NCI-H1930 (cell line): ENCODE measurements around the gene MYO18B.

Source experiments
- DNase-seq, 2 experiments: peaks; one replicate each; lab custom pipeline; 2025; lab: John Stamatoyannopoulos, UW

Gene MYO18B

DNA sequence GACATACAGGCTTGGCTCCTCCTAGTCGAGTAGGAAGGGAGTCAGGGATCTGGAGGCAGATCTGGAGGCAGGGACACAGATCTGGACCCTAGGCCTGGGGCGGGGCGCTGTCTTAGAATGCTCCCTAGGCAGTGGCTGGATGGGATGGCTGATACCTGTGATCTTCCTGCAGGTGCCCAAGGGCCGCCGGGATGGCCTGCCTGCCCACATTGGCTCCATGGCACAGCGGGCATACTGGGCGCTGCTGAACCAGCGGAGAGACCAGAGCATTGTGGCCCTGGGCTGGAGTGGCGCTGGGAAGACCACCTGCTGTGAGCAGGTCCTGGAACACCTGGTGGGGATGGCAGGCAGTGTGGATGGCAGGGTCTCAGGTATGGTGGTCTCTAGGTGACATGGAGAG, 35.4 kb downstream of the MYO18B start:
- DNase-seq: no peak

DNA sequence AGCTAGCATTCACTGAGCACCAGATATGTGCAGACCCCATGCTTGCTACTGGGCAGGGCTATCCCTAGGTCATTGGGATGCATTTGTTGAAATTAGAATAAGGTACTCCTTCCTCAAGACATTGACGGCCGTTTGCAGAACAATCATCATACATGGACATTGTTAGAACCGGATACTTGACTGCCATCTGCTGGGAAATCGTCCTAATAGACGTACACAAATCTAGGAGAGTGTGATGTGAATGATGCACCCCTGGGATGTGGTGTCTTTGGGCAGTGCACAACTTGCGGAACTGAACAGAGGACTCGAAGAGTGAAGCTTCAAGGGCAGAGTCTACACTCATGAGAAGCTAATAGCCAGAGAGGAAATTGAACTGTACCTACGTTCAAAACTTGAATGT, 35.9 kb downstream of the MYO18B start:
- DNase-seq: peak; percentile 13 to 26

DNA sequence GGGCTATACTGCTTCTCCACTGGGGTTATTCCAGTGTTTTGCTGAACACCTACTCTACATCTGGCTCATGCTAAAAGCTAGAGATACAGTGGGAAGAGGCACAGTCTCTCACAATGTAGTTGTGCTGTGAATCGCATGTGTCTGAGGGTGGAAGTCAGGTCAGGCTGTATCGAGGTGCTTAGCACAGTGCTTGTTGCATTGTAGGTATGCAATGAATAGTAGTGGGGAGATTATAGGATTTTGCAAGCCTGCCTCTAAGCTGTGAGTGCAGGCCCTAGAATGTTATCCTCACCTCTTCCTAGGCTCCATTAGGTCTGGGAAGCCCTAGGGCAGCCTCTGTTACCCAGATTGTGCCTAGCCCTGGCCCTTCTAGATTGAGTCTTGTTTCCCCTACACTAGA, 37.4 kb downstream of the MYO18B start:
- DNase-seq: no peak

DNA sequence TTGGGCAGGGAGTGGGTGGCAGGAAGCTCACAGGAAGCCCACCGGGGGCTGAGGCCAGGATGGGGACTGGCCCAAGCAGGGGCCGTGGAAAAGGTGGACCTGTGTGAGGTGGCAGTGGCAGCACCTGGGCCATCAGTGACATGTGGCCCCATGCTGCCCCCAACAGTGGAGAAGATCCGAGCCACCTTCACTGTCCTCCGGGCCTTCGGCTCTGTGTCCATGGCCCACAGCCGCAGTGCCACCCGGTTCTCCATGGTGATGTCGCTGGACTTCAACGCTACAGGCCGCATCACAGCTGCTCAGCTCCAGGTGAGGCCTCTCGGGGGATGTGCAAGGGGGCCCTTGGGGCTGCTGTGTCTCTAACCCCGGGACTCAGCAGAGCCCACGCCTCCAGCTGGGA, 37.9 kb downstream of the MYO18B start:
- no peak for DNase-seq

DNA sequence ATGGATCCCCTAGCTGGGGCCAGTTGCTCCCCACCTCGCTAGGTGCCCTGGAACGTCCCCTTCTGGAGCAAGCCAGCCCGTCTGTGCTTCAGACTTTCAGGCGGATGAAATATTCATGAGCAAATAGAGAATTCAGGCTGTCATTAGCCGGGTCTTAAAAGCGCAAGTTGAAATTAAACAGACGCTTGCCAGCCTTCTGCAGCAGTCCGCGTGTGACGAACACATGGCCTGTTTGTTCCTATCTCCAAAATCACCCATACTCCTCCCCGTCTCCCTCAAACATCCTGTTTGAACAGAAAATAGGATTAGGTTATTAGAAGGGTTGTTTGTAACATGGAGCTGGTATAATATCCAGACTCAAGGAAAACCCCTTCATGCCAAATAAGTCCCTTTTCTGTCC, 38.7 kb downstream of the MYO18B start:
- DNase-seq: no peak

DNA sequence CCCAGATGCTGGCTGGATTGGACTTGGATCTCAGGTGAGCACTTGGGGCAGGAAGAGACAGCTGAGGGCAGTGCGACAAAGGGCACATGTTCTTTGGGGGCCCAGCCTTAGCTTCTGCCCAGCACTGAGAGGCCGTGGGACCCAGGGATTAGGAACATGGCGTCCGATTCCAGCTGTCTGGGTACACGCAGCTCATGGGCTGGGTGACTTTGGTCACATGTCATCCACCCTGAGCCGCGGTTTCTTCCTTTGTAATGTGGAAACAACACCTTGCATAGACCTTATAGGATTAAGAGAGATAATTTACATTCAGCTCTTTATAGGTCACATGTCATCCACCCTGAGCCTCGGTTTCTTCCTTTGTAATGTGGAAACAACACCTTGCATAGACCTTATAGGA, 39.8 kb downstream of the MYO18B start:
- no peak for DNase-seq

DNA sequence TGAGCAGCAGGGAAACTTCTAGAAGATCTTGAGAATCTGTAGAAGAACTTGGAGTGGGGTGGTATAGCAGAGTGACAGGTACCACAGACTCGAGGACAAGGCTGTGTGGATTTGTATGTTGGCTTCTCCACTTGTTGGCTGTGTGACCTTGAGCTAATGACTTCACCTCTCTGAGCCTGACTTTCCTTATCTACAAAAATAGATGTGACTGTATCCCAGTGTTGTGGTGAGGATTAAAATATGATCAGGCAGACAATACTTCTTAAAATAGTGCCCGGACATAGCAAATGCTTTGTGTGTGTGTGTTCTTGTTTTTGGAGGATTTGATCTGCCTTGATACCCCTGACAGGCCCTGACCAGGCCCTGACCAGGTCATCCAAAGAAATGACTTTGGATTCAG, 40.8 kb downstream of the MYO18B start:
- no peak for DNase-seq

DNA sequence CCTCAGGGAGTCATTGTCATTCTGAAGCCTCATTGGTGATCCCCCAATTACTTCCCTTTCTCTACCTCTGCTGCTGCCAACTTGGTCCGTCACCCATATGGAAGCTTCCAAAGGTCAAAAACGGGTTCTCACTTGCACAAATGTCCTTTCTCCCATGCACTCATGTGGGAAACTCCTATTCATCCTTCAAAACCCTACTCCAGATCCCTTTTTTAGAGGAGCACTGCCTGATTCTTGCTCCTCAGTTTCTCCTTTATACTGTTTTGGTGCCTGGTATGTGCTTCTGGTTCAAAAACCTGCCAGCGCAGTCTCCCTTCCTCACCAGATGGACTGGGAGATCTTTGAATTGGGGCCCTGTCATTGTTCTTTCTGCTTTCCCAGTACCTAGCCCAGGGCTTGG, 41.9 kb downstream of the MYO18B start:
- DNase-seq: no peak

DNA sequence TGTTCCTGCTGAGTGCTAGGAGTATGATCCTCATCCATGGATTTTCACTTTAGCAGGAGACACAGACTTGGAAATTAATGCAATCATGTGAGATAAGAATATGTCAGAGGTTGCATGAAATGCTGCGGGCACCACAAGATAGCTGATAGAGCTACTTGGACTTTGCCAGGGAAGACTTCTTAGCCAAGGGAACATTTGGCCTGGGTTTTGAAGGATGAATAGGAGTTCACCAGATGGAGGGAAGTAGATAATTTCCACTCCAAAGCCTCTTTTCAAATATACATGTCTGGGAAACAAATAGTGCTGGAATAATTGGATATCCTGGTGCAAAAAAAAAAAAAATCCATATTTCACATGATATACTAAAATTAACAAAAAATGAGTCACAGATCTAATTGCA, 44.2 kb downstream of the MYO18B start:
- no peak for DNase-seq

DNA sequence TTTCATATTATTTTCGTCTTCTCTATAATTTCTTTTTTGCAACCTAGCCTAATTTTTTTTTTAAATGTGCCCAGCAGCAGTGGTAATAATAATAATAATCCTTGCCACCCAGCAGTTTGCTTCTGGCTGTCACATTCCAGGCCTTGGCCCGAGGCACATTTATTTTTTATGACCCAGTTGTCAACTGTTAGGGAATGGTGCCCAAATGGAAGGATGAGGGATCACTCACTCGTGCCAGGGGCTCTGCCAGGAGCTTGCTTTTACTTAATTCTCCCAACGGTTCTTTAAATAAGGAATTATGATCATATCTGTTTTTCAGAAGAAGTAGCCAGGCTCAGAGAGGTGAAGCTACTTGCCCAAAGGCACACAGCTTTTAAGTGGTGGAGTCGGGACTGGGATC, 49.6 kb downstream of the MYO18B start:
- no peak for DNase-seq

DNA sequence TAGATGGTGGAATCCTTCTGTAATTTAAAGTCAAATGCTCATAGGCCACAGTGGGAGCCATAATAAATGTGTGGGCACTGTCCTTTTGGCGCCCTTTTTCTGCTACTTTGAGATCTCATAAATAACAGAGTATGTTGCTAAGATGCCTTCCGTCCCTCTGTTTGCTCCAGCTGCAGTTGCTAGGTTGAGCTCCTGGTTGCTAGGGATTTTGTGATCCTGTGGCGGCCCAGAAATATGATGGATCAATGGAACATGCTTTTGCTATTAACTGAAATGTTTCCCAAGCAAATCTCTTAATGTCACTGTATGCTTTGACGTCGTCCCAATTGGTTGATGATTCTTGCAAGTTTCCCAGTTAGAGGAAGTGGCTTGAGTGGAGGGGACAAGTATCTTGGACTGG, 53.5 kb downstream of the MYO18B start:
- no peak for DNase-seq

DNA sequence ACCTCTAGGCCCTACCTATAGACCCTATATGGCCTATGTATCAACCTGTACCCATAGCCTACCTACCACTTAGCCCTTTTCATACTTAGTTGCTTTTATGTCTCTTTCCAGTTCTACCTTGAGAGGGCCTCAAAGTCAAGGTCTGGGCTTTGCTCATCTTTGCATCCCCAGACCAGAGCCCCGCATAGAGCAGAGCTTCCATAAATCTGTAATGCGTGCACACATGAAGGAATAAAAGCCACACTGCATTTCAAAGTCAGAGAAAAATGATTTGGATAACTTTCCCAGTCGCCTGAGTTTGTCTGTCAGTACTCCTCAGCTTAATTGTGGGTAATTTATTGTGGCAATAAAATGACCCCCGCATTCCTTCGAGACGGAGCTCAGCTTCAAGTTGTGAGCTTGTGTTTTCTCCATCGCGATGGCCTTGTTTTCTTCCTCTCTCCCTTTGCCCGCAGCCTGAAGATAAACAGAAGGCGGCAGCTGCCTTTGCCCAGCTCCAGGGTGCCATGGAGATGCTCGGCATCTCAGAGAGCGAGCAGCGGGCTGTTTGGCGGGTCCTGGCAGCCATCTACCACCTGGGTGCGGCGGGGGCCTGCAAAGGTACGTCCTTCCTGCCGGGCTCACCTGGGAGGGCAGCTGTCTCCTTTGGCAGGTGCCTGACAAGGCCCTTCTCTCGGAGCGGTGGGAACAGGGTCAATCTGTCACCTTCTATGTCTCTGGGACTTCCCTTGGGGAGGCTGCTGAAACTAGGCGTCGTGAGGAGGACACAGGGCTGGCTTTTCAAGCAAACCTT, 55.7 kb downstream of the MYO18B start:
- DNase-seq: no peak

DNA sequence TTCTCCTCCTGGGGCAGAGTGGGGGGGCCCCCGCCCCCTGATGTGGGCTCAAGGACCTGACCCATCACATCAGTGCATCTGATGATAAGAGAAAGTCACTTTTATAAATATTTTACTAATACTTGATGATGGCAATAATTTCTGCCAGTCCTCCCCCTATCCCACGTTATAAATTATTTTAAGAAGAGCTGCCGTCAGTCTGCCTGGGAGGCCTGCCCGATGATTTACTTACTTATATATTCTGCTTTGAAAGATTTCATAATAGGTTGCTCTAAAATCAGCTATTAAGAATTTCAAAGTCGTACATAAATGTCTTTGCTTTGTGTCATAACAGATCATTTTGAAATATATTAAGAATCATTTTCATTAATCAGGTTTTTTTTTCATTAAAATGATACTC, 58.8 kb downstream of the MYO18B start:
- no peak for DNase-seq

DNA sequence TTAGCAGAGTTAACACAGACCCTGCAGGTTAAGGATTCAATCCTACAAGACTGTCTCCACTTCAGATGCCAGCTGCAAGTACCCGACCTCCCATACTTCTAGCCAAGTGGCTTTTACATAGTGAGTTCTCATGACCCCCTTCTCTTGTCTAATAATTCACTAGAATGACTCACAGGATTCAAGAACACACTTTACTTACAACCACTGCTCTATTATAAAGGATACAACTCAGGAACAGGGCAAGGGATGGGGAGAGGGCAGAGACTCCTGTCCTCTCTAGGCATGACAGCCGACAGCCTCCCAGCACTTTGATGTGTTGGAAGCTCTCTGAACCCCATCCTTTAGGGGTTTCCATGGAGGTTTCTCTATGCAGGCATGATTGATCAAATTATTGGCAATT, 60.0 kb downstream of the MYO18B start:
- DNase-seq: no peak

DNA sequence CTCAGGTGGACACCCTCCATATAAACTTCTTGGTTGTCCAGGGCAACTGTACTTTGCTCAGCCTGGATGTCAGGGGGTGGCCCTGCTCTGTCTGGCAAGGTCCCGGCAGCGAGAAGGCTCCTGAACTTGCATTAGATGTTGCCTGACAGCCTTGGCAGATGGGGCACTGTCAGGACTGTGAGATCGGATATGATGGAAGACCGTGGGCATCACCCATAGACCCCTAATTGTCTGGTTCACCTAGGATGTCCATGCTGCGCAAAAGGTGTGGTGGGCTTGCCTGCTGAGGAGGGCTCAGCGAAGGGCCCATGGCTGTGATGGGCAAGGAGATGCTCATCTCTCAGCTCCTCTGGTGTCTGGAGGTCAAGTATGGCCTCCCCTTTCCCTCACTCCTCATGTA, 62.7 kb downstream of the MYO18B start:
- no peak for DNase-seq

DNA sequence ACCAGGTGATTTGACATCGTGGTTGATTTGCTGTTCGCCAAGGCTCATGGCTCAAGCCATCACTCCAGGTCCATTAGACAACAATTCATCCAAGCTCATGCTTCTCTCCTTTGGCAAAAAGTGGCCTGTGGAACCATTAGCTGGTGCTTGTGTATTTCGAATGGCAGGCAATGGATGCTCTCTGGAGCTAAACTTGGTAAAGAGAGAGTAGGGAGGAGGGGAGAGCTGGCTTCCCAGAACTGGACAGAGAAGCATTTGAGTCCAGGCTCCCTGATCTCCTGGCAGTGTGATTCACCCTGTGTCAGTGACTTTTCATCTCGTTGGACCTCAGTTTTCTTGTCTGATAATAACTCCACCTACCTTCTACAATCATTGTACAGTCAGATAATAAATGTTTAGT, 64.6 kb downstream of the MYO18B start:
- no peak for DNase-seq

DNA sequence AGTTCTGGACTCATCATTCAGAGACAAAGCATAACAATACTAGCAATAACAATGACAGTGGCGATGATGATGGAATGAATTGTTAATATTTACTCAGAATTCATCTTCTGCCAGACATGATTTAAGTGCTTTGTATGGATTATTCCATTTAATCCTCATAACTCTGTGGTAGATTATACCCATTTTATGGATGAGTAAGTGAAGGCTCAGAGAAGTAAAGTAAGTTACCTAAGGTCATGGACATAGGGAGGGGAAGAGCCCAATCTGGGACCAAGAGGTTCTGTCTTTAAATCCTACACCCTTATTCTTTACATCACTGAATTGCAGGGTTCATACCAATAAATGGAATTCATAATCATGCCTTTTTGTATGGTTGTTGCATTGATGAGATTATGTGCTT, 72.7 kb downstream of the MYO18B start:
- no peak for DNase-seq

DNA sequence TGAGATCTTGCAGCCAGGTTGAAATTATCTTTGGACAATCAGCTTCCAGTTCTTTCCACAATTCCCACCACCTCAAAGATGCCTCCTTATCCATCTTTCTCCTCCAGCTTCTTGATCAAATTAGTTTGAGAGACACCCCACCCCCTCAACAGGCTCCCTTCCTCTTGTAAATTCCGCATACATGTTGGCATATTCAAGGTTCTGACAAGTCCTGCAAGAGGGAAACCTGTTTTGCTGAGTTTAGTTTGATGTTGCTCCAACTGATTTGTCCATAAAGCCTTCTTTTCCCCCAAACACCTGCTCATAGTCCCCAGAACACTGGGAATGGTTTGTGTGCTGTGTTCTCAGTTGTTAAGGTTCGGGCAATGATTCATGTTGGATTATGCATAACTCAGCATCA, 73.6 kb downstream of the MYO18B start:
- DNase-seq: no peak

DNA sequence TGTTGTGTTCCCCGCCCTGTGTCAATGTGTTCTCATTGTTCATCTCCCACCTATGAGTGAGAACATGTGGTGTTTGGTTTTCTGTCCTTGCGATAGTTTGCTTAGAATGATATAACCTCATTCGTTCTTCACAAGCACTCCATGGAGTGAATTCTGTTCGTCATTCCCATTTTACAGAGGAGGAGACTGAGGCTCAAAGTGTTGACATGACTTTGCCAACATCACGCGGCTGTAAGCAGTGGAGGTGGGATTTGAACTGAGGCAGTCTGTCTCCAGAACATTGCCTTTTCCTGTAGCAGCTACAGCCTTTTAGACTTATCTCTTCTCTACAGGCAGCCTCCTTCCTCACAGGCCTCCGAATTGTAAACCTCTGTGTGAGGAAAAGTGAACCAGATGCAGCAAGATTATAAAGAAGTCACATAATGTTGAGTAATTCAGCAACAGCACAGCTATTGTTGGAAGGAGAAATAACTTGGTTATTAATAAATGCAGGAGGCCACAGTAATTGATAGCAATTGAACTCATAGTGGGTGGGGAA, 74.6 kb downstream of the MYO18B start:
- no peak for DNase-seq

DNA sequence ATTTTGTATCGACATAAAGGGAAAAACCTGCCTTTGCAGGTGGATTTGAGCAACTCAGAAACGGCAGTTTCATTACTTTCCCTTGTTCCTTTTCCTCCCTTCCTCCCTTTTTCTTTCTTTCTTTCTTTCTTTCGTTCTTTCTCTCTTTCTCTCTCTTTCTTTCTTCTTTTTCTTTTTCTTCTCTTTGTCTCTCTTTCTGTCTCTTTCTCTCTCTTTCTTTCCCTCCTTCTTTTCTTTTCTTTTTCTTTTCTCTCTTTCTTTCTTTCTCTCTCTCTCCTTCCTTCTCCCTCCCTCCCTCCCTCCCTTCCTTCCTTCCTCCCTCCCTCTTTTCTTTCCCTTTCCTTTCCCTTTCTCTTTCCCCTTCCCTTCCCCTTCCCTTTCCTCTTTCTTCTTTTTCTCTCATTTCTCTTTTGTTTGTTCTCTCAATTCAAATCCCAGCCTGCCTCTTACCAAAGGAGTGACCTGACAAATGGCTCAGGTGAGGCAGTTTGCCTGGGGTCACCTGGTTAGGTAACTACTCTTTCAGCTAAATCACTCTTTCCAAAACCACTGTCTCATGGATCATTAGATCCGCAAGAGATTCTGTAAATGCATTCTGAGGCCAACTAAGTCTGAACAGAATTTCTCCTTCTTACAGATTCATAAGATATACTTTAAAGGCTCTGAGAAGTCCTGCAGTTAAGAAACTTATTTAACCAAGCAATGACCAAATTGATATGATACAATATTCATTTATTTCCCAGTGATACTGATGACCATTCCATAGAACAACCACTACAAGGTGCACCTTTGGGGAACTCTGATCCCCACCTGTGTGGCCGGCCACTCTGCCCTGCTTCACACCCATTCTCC, 75.3 kb downstream of the MYO18B start:
- DNase-seq: no peak

DNA sequence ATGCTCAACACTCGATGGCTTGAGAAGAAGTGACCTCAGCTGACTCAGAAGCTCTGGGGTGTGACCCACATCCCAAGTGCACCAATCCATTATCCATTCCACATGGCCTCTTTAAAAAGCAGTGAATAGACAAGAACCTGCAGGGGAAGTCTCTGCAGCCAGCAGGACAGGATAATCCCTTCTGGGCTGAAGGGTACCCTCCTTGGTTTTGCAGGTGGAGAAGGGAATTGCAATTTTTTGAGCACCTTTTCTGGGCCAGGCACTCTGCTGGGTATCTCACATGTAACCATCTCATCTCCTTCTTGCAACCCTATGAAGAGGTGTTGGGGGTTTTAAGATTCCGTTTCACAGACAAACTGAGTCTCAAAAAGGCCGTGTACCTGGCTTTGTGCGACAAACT, 76.6 kb downstream of the MYO18B start:
- no peak for DNase-seq

DNA sequence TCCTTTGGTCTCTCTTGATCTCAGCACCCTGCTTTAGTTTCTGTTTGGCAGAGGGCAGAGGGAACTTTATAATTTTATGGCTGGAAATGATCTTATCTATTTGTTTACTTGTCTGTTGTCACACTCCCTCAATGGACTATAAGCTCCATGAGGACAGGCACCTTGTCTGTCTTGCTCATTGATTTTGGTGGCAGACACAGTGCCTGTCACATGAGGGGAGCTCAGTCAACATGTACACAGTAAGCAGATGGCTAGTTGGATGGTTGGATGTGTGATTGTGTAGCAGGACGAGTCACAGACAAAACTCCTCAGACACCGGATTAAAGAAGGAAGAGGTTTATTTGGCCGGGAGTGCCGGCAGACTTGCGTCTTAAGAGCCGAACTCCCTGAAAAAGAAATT, 80.4 kb downstream of the MYO18B start:
- DNase-seq: no peak

DNA sequence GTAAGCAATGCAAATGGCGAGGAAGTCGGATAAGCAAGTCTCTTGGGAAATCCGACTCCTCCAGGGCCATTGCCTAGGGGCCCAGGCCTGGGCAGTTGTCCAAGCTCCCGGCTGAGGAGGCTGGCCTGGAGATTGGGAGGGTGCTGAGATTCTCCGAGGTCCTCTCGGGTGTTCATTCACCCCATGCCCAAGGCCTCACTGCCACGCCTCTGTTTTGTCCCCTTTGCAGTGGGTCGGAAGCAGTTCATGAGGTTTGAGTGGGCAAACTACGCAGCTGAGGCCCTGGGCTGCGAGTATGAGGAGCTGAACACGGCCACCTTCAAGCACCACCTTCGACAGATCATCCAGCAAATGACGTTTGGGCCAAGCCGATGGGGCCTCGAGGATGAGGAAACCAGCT, 81.3 kb downstream of the MYO18B start:
- no peak for DNase-seq
